Spleen (tissue), 11 donors: ENCODE measurements around the gene KIF3B. TPM values are rescaled to one million over a fixed set of nuclear protein-coding genes. Genes with fewer than 3 reads are reported as not detected.

Source experiments
- DNase-seq: peaks from one replicate; pipeline ENCODE4 v3.0.0-alpha.2; 2020
- H3K27ac ChIP-seq, 8 donors: fragments of 200-600 bp; sonication (generic) in 7 of 8; 1 replicate in 4 of 8; 2 replicates in 4 of 8; pipeline versions ENCODE4 v1.5.0 to v1.8.0; 2016 to 2021; ENCODE audit warnings: inconsistent platforms in 4 of 8, mild to moderate bottlenecking in 4 of 8, moderate library complexity in 1 of 8
- H3K27me3 ChIP-seq, 7 donors: fragments of 200-600 bp; sonication (generic) in 6 of 7; replicated peaks in 1 of 7; 1 replicate in 4 of 7; 2 replicates in 3 of 7; pipeline versions ENCODE4 v1.5.0 to v1.8.0; 2016 to 2021; ENCODE audit warnings: inconsistent platforms in 3 of 7, mild to moderate bottlenecking in 1 of 7
- H3K36me3 ChIP-seq, 6 donors: fragments of 200-600 bp; sonication (generic) in 5 of 6; 1 replicate in 4 of 6; 2 replicates in 2 of 6; pipeline versions ENCODE4 v1.5.0 to v1.8.0; 2016 to 2021; ENCODE audit warnings: inconsistent platforms in 2 of 6
- H3K4me1 ChIP-seq, 6 donors: fragments of 200-600 bp; sonication (generic) in 5 of 6; 1 replicate in 3 of 6; 2 replicates in 3 of 6; pipeline versions ENCODE4 v1.5.0 to v1.8.0; 2016 to 2021; ENCODE audit warnings: inconsistent platforms in 3 of 6
- H3K4me3 ChIP-seq, 8 donors: fragments of 200-600 bp; sonication (generic) in 7 of 8; 1 replicate in 4 of 8; 2 replicates in 4 of 8; pipeline versions ENCODE4 v1.5.0 to v1.8.0; 2016 to 2021; ENCODE audit warnings: inconsistent platforms in 4 of 8, mild to moderate bottlenecking in 4 of 8, moderate library complexity in 2 of 8
- H3K9me3 ChIP-seq, 8 donors: fragments of 200-600 bp; sonication (generic) in 7 of 8; 1 replicate in 4 of 8; 2 replicates in 4 of 8; pipeline versions ENCODE4 v1.5.0 to v1.8.0; 2016 to 2021; ENCODE audit warnings: inconsistent platforms in 4 of 8
- CTCF ChIP-seq, 11 experiments: fragments of 200-600 bp in 7 of 11; fragments of 450-650 bp in 4 of 11; sonication (generic) in 4 of 11; IDR thresholded peaks in 8 of 11; conservative IDR thresholded peaks in 3 of 11; 1 replicate in 7 of 11; 2 replicates in 4 of 11; pipeline versions ENCODE4 v1.4.0 to v1.8.0; 2016 to 2021; ENCODE audit warnings: antibody characterized with exemption in 11 of 11, inconsistent platforms in 4 of 11, mild to moderate bottlenecking in 1 of 11
- POLR2A ChIP-seq, 3 donors: fragments of 450-650 bp; IDR thresholded peaks; one replicate each; pipeline ENCODE4 v1.5.1; 2017; ENCODE audit warnings: antibody characterized with exemption in 3 of 3, mild to moderate bottlenecking in 1 of 3
- POLR2AphosphoS5 ChIP-seq, 3 donors: sonication (generic); formaldehyde crosslinking; IDR thresholded peaks; one replicate each; pipeline ENCODE4 v1.5.1; 2017; ENCODE audit warnings: antibody characterized with exemption in 3 of 3
- WGBS, 5 donors: extraction: QIAGEN DNeasy Blood & Tissue Kit in 3 of 5; methylation state at CpG; one replicate each; pipeline versions ENCODE4 v1.1.5 to v1.1.7; 2013 to 2018; 5-methylcytosine and 5-hydroxymethylcytosine counted together
- intact Hi-C: fragments of 100-400 bp; cut with DNase I; formaldehyde crosslinking; loops from one replicate; pipeline ENCODE4 v1.15.0; 2023; ENCODE audit warnings: low total_unique reads
- polyA plus RNA-seq, 3 donors: library from polyadenylated mRNA; stranded (reverse); fragments of 200-250 nt; gene quantifications; one replicate each; pipeline ENCODE4 v1.2.1, GENCODE V29; 2013
- total RNA-seq, 7 donors: library from RNA; depleted of rRNA in 3 of 7; stranded (reverse); fragments of >200 nt in 3 of 7; fragmentation: NEBNext Ultra II Directional in 4 of 7; extraction: Animal tissue kit (Norgen Biotek cat#: 25700) in 4 of 7; gene quantifications; one replicate each; pipeline versions ENCODE4 v1.1.0 to v1.2.1, GENCODE V29; 2016 to 2021
- donor health status: healthy with polysubstance abuse.
- donor health status: DM: no; HTN: no; CAD: no; lungs with moderate emphysema.
- donor health status: DM: no; HTN: no; CAD: no.
- donor health status: Bipolar disorder and iron deficiency.
- donor health status: healthy.
- donor health status: DM: no; HTN: no; CAD: no.
- donor health status: DM: yes; HTN: yes; CAD: no.

KIF3B gene
- total and polyA plus RNA-seq, 10 donors, result 3.8 to 25.9 (median 20.0) TPM

GRCh38 chr20:32230707-32231106, 46.7 kb upstream of the KIF3B start:
- peaks cover 11 to 53% (median 25%) of the 10 kb centered on the region in 6 donors for H3K4me1 ChIP-seq
- no peak overlapping the region for H3K4me3 ChIP-seq
- H3K27ac ChIP-seq, result peak overlapping the region in 2 of 8 donors; percentile 62 to 77
- intact Hi-C loops, result no loop called here
- TF ChIP-seq POLR2AphosphoS5 (IDR thresholded peaks at IDR 0.05) (no peak), CTCF (IDR thresholded peaks at IDR 0.05 in 8 of 11, conservative IDR thresholded peaks at IDR 0.05 in 3 of 11) (no peak), POLR2A (IDR thresholded peaks at IDR 0.05) (no peak)
- WGBS, 5 donors, result 91 to 97% (median 95%) methylated on average over 13 of the region's 13 CpGs
- no peaks in the 10 kb centered on the region for H3K27me3 ChIP-seq
- DNase-seq, result no peak
- peaks cover 0 to 89% (median 59%) of the 10 kb centered on the region in 6 donors for H3K36me3 ChIP-seq
- H3K9me3 ChIP-seq, result no peaks in the 10 kb centered on the region

GRCh38 chr20:32231245-32231644, 46.2 kb upstream of the KIF3B start:
- H3K27me3 ChIP-seq, result no peaks in the 10 kb centered on the region
- 81 to 93% (median 82%) methylated on average over 4 of the region's 4 CpGs for WGBS, 5 donors
- peak overlapping the region in 6 of 8 donors; percentile 38 to 77 (median 65) for H3K27ac ChIP-seq
- no peaks in the 10 kb centered on the region for H3K9me3 ChIP-seq
- H3K4me3 ChIP-seq, result no peak overlapping the region
- TF ChIP-seq POLR2A (IDR thresholded peaks at IDR 0.05), result no peak
- TF ChIP-seq POLR2AphosphoS5 (IDR thresholded peaks at IDR 0.05), result no peak
- no peak for TF ChIP-seq CTCF (IDR thresholded peaks at IDR 0.05 in 8 of 11, conservative IDR thresholded peaks at IDR 0.05 in 3 of 11)
- H3K36me3 ChIP-seq, result peaks cover 0 to 95% (median 60%) of the 10 kb centered on the region in 6 donors
- intact Hi-C loops, result no loop called here
- no peak for DNase-seq
- peaks cover 11 to 53% (median 25%) of the 10 kb centered on the region in 6 donors for H3K4me1 ChIP-seq

- Histone ChIP-seq H3K4me3 (no peak overlapping the region), H3K27ac (peak overlapping the region; percentile 31 to 77 (median 62)), H3K27me3 (no peaks in the 10 kb centered on the region), H3K36me3 (peaks cover 0 to 95% (median 59%) of the 10 kb centered on the region in 6 donors), H3K9me3 (no peaks in the 10 kb centered on the region), H3K4me1 (peaks cover 11 to 52% (median 25%) of the 10 kb centered on the region in 6 donors)
- TF ChIP-seq POLR2A (IDR thresholded peaks at IDR 0.05) (no peak), POLR2AphosphoS5 (IDR thresholded peaks at IDR 0.05) (peak in 2 of 3 donors; percentile 25 to 72), CTCF (IDR thresholded peaks at IDR 0.05 in 8 of 11, conservative IDR thresholded peaks at IDR 0.05 in 3 of 11) (no peak)
- WGBS, 5 donors, result 24 to 48% (median 32%) methylated on average over 4 of the region's 4 CpGs
- intact Hi-C loops, result no loop called here
- DNase-seq, result no peak
Observed at GRCh38 chr20:32231847-32232246, 45.6 kb upstream of the KIF3B start.

- Histone ChIP-seq H3K4me3 (no peak overlapping the region), H3K4me1 (peaks cover 11 to 46% (median 24%) of the 10 kb centered on the region in 6 donors), H3K27me3 (no peaks in the 10 kb centered on the region), H3K36me3 (peaks cover 0 to 95% (median 54%) of the 10 kb centered on the region in 6 donors), H3K9me3 (no peaks in the 10 kb centered on the region), H3K27ac (peak overlapping the region in 7 of 8 donors; percentile 56 to 77 (median 62))
- no peak for DNase-seq
- intact Hi-C loops, result no loop called here
- TF ChIP-seq POLR2AphosphoS5 (IDR thresholded peaks at IDR 0.05) (no peak), CTCF (IDR thresholded peaks at IDR 0.05 in 8 of 11, conservative IDR thresholded peaks at IDR 0.05 in 3 of 11) (no peak), POLR2A (IDR thresholded peaks at IDR 0.05) (no peak)
Observed at GRCh38 chr20:32232326-32232886, 45.0 kb upstream of the KIF3B start.
